H1 (cell line): Measurements from ENCODE around the gene RASSF4. TPM values are rescaled to one million over a fixed set of nuclear protein-coding genes. Genes with fewer than 3 reads are reported as not detected.
A peak's percentile ranks its signal among the peaks of the same experiment; 100 is the strongest.

Experiments
- CTCF ChIA-PET: fragments of 300-600 bp; sonication (Branson Sonifier 250); formaldehyde crosslinking; loops from one replicate; lab custom pipeline; 2021; ENCODE audit not compliant: partially characterized antibody; lab: Charles Lee
- POLR2A ChIA-PET: fragments of 300-600 bp; sonication (Branson Sonifier 250); formaldehyde crosslinking; loops from one replicate; lab custom pipeline; 2021; ENCODE audit warnings: inconsistent platforms; ENCODE audit not compliant: partially characterized antibody; lab: Charles Lee
- DNase-seq, 2 experiments: peaks; one replicate each; pipeline versions ENCODE4 v3.0.0 to v3.0.0-alpha.2; 2010 to 2022; ENCODE audit warnings: low spot score in 2 of 2, low read depth in 1 of 2, mixed read lengths in 1 of 2
- FAIRE-seq: peaks from 2 replicates; lab custom pipeline; 2011; peaks lifted over from hg19 to GRCh38; lab: Jason Lieb, UNC
- H2AFZ ChIP-seq: 2 replicates; pipeline ENCODE4 v1.8.1; 2012; ENCODE audit warnings: low read length, inconsistent platforms
- H2AK5ac ChIP-seq: 2 replicates; pipeline ENCODE4 v1.6.1; 2013; ENCODE audit warnings: low read depth, low read length
- H2BK120ac ChIP-seq: replicated peaks from 2 replicates; pipeline ENCODE3; 2013; ENCODE audit warnings: low read depth, low read length, inconsistent platforms
- H2BK12ac ChIP-seq: 2 replicates; pipeline ENCODE4 v1.6.1; 2013; ENCODE audit warnings: low read depth, low read length
- H2BK15ac ChIP-seq: 2 replicates; pipeline ENCODE4 v1.6.1; 2013; ENCODE audit warnings: low read length
- H2BK20ac ChIP-seq: 2 replicates; pipeline ENCODE4 v1.6.1; 2013; ENCODE audit warnings: low read length
- H2BK5ac ChIP-seq: 2 replicates; pipeline ENCODE4 v1.6.1; 2013; ENCODE audit warnings: low read depth, low read length
- H3K14ac ChIP-seq: 2 replicates; pipeline ENCODE4 v1.6.1; 2013; ENCODE audit warnings: inconsistent platforms; ENCODE audit not compliant: insufficient read length
- H3K18ac ChIP-seq: 2 replicates; pipeline ENCODE4 v1.6.1; 2013; ENCODE audit warnings: low read length; ENCODE audit errors: extremely low read depth
- H3K23ac ChIP-seq: 2 replicates; pipeline ENCODE4 v1.6.1; 2013; ENCODE audit warnings: inconsistent platforms; ENCODE audit not compliant: insufficient read length
- H3K23me2 ChIP-seq: 2 replicates; pipeline ENCODE4 v1.6.1; 2013; ENCODE audit warnings: low read depth, low read length
- H3K27ac ChIP-seq: 2 replicates; pipeline ENCODE4 v1.6.1; 2011; ENCODE audit warnings: low read depth, low read length, inconsistent platforms
- H3K27me3 ChIP-seq, 4 experiments: replicated peaks in 1 of 4; 1 replicate in 1 of 4; 2 replicates in 3 of 4; pipeline versions ENCODE4 v1.6.1 to v1.8.1; 2011 to 2013; ENCODE audit warnings: low read length in 3 of 4, mild to moderate bottlenecking in 3 of 4, inconsistent platforms in 2 of 4, mixed read lengths in 2 of 4, moderate library complexity in 1 of 4; ENCODE audit not compliant: control insufficient read depth in 3 of 4, insufficient read depth in 3 of 4; ENCODE audit errors: extremely low read depth in 1 of 4
- H3K36me3 ChIP-seq, 4 experiments: 2 replicates each; pipeline versions ENCODE4 v1.6.1 to v1.8.1; 2011 to 2013; ENCODE audit warnings: mild to moderate bottlenecking in 4 of 4, low read length in 3 of 4, moderate library complexity in 2 of 4, control low read depth in 1 of 4, inconsistent platforms in 1 of 4; ENCODE audit not compliant: insufficient read depth in 4 of 4, control insufficient read depth in 2 of 4
- H3K4ac ChIP-seq: replicated peaks from 2 replicates; pipeline ENCODE3; 2013; ENCODE audit warnings: low read length, low read depth, mixed read lengths, inconsistent platforms; ENCODE audit not compliant: insufficient read length
- H3K4me1 ChIP-seq, 4 experiments: replicated peaks in 1 of 4; 1 replicate in 1 of 4; 2 replicates in 3 of 4; pipeline versions ENCODE4 v1.6.1 to v1.8.1; 2011 to 2013; ENCODE audit warnings: low read length in 3 of 4, inconsistent platforms in 2 of 4, mixed read lengths in 1 of 4; ENCODE audit not compliant: insufficient read depth in 4 of 4, control insufficient read depth in 3 of 4
- H3K4me2 ChIP-seq, 2 experiments: 2 replicates each; pipeline versions ENCODE4 v1.6.1 to v1.8.1; 2011 to 2013; ENCODE audit warnings: low read depth in 2 of 2, low read length in 2 of 2, control low read depth in 1 of 2, inconsistent platforms in 1 of 2, mild to moderate bottlenecking in 1 of 2; ENCODE audit not compliant: insufficient read depth in 1 of 2
- H3K4me3 ChIP-seq, 4 experiments: fragments of 200-600, 300-600 bp in 1 of 4; sonication (generic), shearing (Covaris generic), sonication (Bioruptor Twin) in 1 of 4; 2 replicates each; pipeline versions ENCODE4 v1.5.1 to v1.8.1; 2011 to 2016; ENCODE audit warnings: low read length in 4 of 4, low read depth in 3 of 4, control low read depth in 2 of 4, inconsistent platforms in 2 of 4, mild to moderate bottlenecking in 2 of 4, mixed read lengths in 1 of 4, moderate library complexity in 1 of 4; ENCODE audit not compliant: insufficient read depth in 2 of 4; ENCODE audit errors: extremely low read depth in 1 of 4
- H3K56ac ChIP-seq: replicated peaks from 2 replicates; pipeline ENCODE3; 2013; ENCODE audit warnings: low read depth, mild to moderate bottlenecking, mixed read lengths, low read length, inconsistent platforms; ENCODE audit not compliant: insufficient read length
- H3K79me1 ChIP-seq: 2 replicates; pipeline ENCODE4 v1.6.1; 2013; ENCODE audit warnings: low read depth, low read length, control low read depth
- H3K79me2 ChIP-seq, 2 experiments: 2 replicates each; pipeline versions ENCODE4 v1.6.1 to v1.8.1; 2012 to 2013; ENCODE audit warnings: low read length in 2 of 2, mild to moderate bottlenecking in 2 of 2, inconsistent platforms in 1 of 2; ENCODE audit not compliant: insufficient read depth in 2 of 2, control insufficient read depth in 1 of 2
- H3K9ac ChIP-seq, 4 experiments: replicated peaks in 1 of 4; 1 replicate in 1 of 4; 2 replicates in 3 of 4; pipeline versions ENCODE4 v1.6.1 to v1.8.1; 2011 to 2013; ENCODE audit warnings: low read depth in 3 of 4, low read length in 3 of 4, control low read depth in 2 of 4, mild to moderate bottlenecking in 2 of 4, moderate library complexity in 2 of 4, inconsistent platforms in 1 of 4; ENCODE audit errors: extremely low read depth in 1 of 4
- H3K9me3 ChIP-seq, 2 experiments: 2 replicates each; pipeline versions ENCODE4 v1.6.1 to v1.8.1; 2012 to 2013; ENCODE audit warnings: mild to moderate bottlenecking in 2 of 2, moderate library complexity in 2 of 2, control low read depth in 1 of 2, inconsistent platforms in 1 of 2, low read depth in 1 of 2, low read length in 1 of 2, mixed read lengths in 1 of 2; ENCODE audit not compliant: insufficient read depth in 2 of 2
- H4K20me1 ChIP-seq, 2 experiments: replicated peaks in 1 of 2; 2 replicates each; pipeline versions ENCODE3 to v1.8.1; 2011 to 2013; ENCODE audit warnings: inconsistent platforms in 2 of 2, low read length in 2 of 2, mild to moderate bottlenecking in 1 of 2; ENCODE audit not compliant: insufficient read depth in 2 of 2, control insufficient read depth in 1 of 2
- H4K5ac ChIP-seq: 2 replicates; pipeline ENCODE4 v1.6.1; 2013; ENCODE audit warnings: low read length, low read depth, mixed read lengths, inconsistent platforms; ENCODE audit not compliant: insufficient read length
- H4K8ac ChIP-seq: 2 replicates; pipeline ENCODE4 v1.8.0; 2013; ENCODE audit warnings: mild to moderate bottlenecking, moderate library complexity, low read length, inconsistent platforms; ENCODE audit not compliant: insufficient read depth; ENCODE audit errors: extremely low read depth
- H4K91ac ChIP-seq: replicated peaks from 2 replicates; pipeline ENCODE3; 2013; ENCODE audit warnings: low read length, mixed read lengths, inconsistent platforms; ENCODE audit not compliant: insufficient read length
- NANOG ChIP-seq: IDR thresholded peaks from 2 replicates; pipeline ENCODE4 v1.6.1; 2011; ENCODE audit warnings: low read length, low read depth, mild to moderate bottlenecking, inconsistent platforms; ENCODE audit not compliant: insufficient read depth, poor library complexity, severe bottlenecking
- WGBS, 2 experiments: shearing (Covaris generic) in 1 of 2; methylation state at CpG; one replicate each; pipeline versions ENCODE4 v1.1.6 to v1.1.7; 2013 to 2015; ENCODE audit warnings: low lambda C conversion rate in 2 of 2, mixed read lengths in 2 of 2, inconsistent platforms in 1 of 2, low coverage in 1 of 2, missing lambda C conversion rate in 1 of 2; ENCODE audit not compliant: insufficient replicate concordance in 2 of 2, insufficient coverage in 1 of 2, insufficient read length in 1 of 2; ENCODE audit errors: extremely low coverage in 1 of 2, missing lambda C conversion rate in 1 of 2; 5-methylcytosine and 5-hydroxymethylcytosine counted together
- polyA plus RNA-seq, 7 experiments: library from polyadenylated mRNA; depleted of rRNA in 3 of 7; stranded (reverse) in 5 of 7; unstranded in 2 of 7; fragments of >200 nt in 5 of 7; fragments of 200-250 nt in 2 of 7; gene quantifications; 1 replicate in 5 of 7; 2 replicates in 1 of 7; 4 replicates in 1 of 7; pipeline versions ENCODE4 v1.2.1 to v1.2.3, GENCODE V29; 2011 to 2013; ENCODE audit warnings: missing spikeins in 2 of 7, mixed read lengths in 2 of 7
- total RNA-seq: library from RNA; stranded (reverse); fragmentation: NEBNext Ultra II Directional; extraction: Animal tissue kit (Norgen Biotek cat#: 25700); gene quantifications from 2 replicates; pipeline ENCODE4 v1.2.1, GENCODE V29; 2021

Gene RASSF4
- total and polyA plus RNA-seq, 2 of the 8 experiments (the other 6 are each of a cell fraction or from before 2014, with no cell fraction given), result 14.3 to 14.5 TPM

- Histone ChIP-seq H4K20me1 (no peaks in the 10 kb centered on the region), H3K27ac (no peak overlapping the region), H3K27me3 (peaks cover 0 to 4% (median 4%) of the 10 kb centered on the region in 4 experiments; a peak in 6 of 7 replicates), H2AK5ac (no peak overlapping the region), H3K79me1 (no peaks in the 10 kb centered on the region; the same call in 1 of the 2 replicates), H3K4ac (no peak overlapping the region), H2AFZ (no peak overlapping the region), H4K8ac (no peak overlapping the region)
- POLR2A ChIA-PET, result interaction anchor here (1.3 to 1.7 kb wide), 3 partner anchors 8 to 20 kb away, joined by 3 to 4 read pairs (median 4); no protein-coding TSS in a partner anchor
- CTCF ChIA-PET, result interaction anchor here (0.5 to 8.7 kb wide), 6 partner anchors 9 to 63 kb away, joined by 3 to 84 read pairs (median 4); partner anchors contain the start of gene DEPP1
- TF ChIP-seq NANOG, result no peak
- TF ChIP-seq, all 59 proteins: peak for 0
- H3K36me3 ChIP-seq, result peaks cover 0 to 3% (median 0%) of the 10 kb centered on the region in 4 experiments; a peak in 1 of 8 replicates
- no peaks in the 10 kb centered on the region; a peak in 1 of 4 replicates for H3K79me2 ChIP-seq
- H3K18ac ChIP-seq, result no peak overlapping the region
- H3K9ac ChIP-seq, result no peak overlapping the region
- no peak overlapping the region for H3K23ac ChIP-seq
- no peak overlapping the region for H2BK5ac ChIP-seq
- no peak overlapping the region for H3K14ac ChIP-seq
- FAIRE-seq (no peak), DNase-seq (peak in 1 of 2 experiments; percentile 38)
- no peaks in the 10 kb centered on the region for H3K9me3 ChIP-seq
- H3K4me3 ChIP-seq, result no peak overlapping the region
- H4K91ac ChIP-seq, result no peak overlapping the region
- H3K56ac ChIP-seq, result no peak overlapping the region
- no peak overlapping the region for H4K5ac ChIP-seq
- WGBS, 2 experiments, result 94% methylated on average over 8 of the region's 9 CpGs; no CpG with 5 or more reads in 1 of the 2 experiments
- no peak overlapping the region for H2BK12ac ChIP-seq
- H3K23me2 ChIP-seq, result no peaks in the 10 kb centered on the region; the same call in 1 of the 2 replicates
- H3K4me1 ChIP-seq, result peaks cover 5 to 22% (median 9%) of the 10 kb centered on the region in 4 experiments; a peak in 6 of 7 replicates
- no peak overlapping the region for H3K4me2 ChIP-seq
- no peak overlapping the region for H2BK15ac ChIP-seq
- H2BK120ac ChIP-seq, result no peak overlapping the region
- no peak overlapping the region for H2BK20ac ChIP-seq
These were observed 36.5 kb downstream of the RASSF4 start for GRCh38 chr10:44995914-44996669.
